ENCODE measurements around the gene CACNA1B.
"Not testable (repeated sequence)": the region's sequence is repeated elsewhere in the genome, so short reads cannot be mapped to it uniquely, and the experiment has no call there.

The CACNA1B gene

DNA sequence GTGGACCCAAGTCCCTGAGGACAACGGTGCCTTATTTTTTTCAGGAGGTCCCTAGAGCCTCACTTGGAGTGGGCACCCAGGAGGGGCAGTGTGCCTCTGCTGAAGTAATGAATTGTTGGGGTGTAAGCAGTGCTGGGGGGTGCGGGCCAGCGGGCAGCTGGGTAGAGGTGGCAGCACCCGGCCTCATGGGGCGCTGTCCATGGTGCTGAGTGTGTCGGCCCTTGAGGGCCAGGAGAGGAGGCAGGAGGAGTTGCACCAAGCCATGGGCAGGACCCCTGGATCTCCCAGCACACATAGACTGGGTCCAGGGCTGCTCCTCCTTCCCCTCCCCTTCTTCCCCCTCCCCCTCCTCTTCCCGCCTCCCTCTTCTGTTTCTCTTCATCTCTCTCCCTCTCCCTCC, 7.0 kb downstream of the CACNA1B start:
- not testable (repeated sequence) for DNase-seq (ENCODE audit: extremely low spot score, insufficient read length, low read depth); FAIRE-seq

DNA sequence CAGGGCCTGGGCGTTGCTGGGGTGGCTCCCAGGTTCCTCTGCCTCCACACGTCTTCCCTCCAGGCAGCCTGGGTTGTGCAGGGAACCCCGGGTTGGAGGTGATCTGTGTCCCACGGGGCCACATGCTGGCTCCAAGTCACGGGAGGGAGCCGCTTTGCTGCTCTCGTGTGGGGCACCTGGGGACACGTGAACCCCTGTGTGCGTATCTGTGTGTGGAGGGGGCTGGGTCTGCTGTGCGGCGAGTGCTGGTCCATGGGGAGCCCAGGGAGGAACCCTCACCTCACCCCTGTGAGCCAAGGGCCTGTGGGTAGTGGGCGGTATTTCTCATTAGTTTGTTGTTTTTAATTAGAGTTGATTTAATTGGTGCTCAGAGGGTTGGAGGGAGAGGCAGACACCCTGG, 7.5 kb downstream of the CACNA1B start:
- not testable (repeated sequence) for DNase-seq (ENCODE audit: extremely low spot score, insufficient read length, low read depth); FAIRE-seq

DNA sequence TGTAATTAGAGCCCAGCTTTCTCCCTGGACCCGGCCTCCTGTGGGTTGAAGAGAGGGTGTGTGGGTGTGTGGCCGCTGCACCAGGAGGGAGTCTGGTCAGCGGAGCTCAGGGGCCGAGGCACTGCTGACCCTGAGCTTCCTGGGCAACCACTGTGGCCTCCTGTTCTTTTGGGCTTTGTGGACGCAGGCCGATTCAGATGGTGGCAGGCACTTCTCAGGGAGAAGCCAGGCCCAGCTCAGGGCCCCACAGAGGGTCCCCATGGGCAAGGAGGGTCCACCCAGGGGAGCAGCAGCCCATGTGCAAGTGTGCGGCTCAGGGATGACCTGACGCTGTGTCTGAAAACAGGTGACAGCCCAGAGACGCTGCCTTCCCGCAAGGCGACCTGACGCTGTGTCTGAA, 11.0 kb downstream of the CACNA1B start:
- FAIRE-seq = peak; percentile 66
- DNase-seq (ENCODE audit: extremely low spot score, insufficient read length, low read depth) = not testable (repeated sequence)

GRCh38 chr9:137889966-137890365, 12.4 kb downstream of the CACNA1B start:
- FAIRE-seq; DNase-seq (ENCODE audit: extremely low spot score, insufficient read length, low read depth): not testable (repeated sequence)

DNA sequence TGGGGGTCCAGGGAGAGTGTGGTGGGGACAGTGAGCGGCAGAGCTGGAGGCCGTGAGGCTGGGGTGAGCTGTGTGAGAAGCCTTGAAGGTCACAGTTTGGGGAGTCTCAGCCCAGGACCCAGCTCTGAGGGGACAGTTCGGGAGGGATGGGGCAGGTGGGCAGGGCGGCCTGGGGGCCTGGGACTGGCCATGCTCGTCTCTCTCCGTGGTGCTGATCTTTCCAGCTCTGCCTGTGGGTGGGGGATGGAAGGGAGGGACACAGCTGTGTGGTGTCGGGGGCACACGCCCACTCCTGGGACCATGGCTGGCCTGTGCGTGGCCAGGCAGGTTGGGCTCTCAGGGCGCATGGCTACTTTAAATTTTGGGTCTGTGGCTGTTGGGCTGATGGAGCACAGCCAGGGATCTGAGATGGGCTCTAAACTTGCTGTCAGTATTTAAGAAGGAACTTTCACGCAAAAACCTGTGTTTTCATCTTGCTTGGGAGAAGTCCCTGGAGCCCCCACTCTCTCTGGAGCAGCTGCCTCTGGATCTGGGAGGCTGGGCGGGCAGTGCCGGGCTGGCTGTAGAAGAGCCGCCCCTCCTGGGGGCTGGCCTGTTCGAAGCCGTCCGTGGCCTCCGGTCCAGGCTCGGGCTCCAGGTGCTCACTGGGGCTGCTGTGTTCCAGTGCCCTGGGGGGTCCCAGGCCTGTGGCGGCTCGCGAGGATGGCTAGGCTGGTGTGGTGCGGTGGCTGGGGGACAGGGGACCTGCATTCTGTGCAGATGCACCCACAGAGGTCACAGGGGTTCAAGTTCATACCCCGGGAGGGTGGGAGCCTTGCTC, 13.4 kb downstream of the CACNA1B start:
- FAIRE-seq; DNase-seq (ENCODE audit: extremely low spot score, insufficient read length, low read depth): not testable (repeated sequence)

- no peak for DNase-seq (ENCODE audit: extremely low spot score, insufficient read length, low read depth)
- no peak for FAIRE-seq
These were observed 14.2 kb downstream of the CACNA1B start for GRCh38 chr9:137891588-137892423.

GRCh38 chr9:137892424-137893191, 15.0 kb downstream of the CACNA1B start:
- FAIRE-seq (no peak), DNase-seq (ENCODE audit: extremely low spot score, insufficient read length, low read depth) (no peak)

DNA sequence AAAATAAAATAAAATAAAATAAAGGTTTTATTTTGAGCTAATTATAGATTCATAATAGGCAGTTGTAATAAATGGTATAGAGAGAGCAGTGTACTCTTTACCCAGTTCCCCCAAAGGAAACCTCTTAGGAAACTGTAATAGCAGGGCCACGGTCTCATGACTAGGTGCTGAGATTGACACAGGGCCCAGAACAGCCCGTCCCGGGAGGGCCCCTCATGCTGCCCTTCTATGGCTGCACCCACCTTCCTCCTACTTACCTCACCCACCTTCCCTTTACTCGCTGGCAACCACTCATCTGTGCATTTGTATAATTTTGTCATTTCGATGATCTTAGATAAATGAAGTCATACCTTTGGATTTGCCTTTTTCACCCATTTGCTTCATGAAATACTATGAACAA, 16.1 kb downstream of the CACNA1B start:
- no peak for FAIRE-seq
- DNase-seq (ENCODE audit: extremely low spot score, insufficient read length, low read depth) = no peak

DNA sequence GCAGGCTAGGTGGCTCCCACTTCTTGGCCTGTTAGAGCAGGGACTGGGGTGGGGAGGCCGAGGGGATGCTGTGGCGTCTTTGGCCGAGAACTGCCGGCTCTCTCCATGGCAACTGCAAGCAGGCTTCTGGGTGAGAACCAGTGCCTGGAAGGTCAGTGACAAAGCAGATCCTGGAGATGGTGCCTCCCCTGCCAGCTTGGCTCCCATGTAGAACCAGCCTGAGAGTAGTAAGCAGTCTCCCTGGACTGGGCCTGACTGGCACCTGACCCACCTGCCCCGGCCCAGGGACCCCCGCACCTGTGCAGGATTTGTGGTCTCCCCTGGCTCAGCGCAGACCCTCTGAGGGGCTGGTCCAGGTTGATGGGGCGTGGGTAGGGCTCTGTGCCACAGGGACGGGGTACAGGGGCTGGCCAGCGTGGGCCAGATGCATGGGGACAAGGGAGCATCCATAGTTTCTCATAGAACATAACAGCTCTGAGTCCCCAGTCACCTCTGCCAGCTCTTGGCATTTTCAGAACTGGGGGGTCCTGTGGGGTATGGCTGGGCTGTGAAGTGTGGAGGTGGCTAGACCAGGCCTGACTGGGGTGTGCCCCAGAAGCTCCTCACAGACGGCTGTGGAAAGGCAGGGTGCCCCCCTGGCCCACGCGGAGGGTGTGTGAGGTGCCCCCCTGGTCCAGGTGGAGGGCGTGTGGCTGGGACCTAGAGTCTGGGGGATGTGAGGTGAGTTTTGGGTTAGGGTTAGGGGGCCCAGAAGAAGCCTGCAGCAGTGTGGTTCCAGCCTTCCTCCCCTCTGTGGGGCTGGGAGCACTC, 22.2 kb downstream of the CACNA1B start:
- DNase-seq (ENCODE audit: extremely low spot score, insufficient read length, low read depth) (no peak), FAIRE-seq (no peak)

DNA sequence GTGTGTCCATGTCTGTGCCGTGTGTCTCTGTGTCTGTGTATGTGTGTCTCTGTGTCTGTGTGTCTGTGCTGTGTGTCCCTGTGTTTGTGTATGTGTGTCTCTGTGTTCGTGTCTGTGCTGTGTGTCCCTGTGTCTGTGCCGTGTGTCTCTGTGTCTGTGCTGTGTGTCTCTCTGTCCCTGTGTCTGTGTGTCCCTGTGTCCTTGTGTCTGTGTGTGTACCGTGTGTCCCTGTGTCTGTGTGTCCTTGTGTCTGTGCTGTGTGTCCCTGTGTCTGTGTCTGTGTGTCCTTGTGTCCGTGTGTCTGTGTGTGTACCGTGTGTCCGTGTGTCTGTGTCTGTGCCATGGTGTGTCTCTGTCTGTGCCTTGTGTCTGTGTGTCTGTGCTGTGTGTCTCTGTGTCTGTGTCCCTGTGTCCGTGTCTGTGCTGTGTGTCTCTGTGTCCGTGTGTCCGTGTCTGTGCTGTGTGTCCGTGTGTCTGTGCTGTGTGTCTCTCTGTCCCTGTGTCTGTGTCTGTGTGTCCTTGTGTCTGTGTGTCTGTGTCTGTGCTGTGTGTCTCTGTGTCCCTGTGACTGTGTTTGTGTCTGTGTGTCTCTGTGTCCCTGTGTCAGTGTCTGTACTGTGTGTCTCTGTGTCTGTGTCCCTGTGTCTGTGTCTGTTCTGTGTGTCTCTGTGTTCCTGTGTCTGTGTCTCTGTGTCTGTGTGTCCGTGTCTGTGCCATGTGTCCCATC, 23.2 kb downstream of the CACNA1B start:
- DNase-seq (ENCODE audit: extremely low spot score, insufficient read length, low read depth) (no peak), FAIRE-seq (no peak)

- no peak for FAIRE-seq
- DNase-seq (ENCODE audit: extremely low spot score, insufficient read length, low read depth) = no peak
These were observed 25.1 kb downstream of the CACNA1B start for GRCh38 chr9:137902646-137903045.

DNA sequence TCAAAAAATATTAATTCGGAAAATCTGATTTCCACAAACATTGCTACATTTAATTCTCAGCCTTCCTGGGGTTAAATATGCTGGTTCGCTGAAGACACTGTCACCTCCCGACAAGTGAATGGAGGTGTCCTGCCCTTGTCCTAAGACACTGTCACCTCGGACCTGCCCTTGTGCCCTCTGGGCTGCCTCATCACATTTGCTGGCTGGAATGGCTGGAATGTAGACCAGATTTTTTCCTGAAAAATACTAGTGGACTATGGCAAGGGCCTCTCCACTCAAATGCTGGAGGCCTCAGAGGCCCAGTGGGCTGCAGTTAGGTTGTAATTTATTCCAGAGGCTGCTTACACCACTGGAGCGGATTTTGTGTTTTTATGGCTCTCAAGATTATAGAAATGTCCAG, 28.2 kb downstream of the CACNA1B start:
- DNase-seq (ENCODE audit: extremely low spot score, insufficient read length, low read depth) (no peak), FAIRE-seq (no peak)

DNA sequence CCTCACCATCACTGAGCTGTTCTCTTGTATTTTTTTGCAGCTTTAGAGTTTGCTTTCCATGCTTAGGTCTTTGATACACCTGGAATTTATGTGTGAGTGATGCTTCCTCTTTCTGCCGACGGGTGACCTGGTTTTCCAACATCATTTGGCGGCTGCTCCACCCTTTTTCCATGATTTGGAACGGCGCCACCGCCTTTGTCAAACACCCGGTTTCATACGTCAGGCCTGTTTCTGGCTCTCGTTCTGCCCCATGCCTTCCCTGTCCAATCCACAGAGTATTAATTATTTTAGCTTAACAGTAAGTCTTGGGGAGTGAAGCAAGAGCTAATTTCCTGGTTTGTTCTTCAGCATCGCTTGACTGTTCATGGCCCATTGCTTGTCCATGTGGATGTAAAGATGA, 30.2 kb downstream of the CACNA1B start:
- DNase-seq (ENCODE audit: extremely low spot score, insufficient read length, low read depth) = no peak
- no peak for FAIRE-seq

- DNase-seq (ENCODE audit: extremely low spot score, insufficient read length, low read depth) (no peak), FAIRE-seq (no peak)
These were observed 35.1 kb downstream of the CACNA1B start for GRCh38 chr9:137912671-137913070.

GRCh38 chr9:137913132-137913531, 35.5 kb downstream of the CACNA1B start:
- FAIRE-seq = no peak
- no peak for DNase-seq (ENCODE audit: extremely low spot score, insufficient read length, low read depth)

GRCh38 chr9:137913771-137914767, 36.5 kb downstream of the CACNA1B start:
- DNase-seq (ENCODE audit: extremely low spot score, insufficient read length, low read depth) (no peak), FAIRE-seq (no peak)

- FAIRE-seq (no peak), DNase-seq (ENCODE audit: extremely low spot score, insufficient read length, low read depth) (no peak)
These were observed 39.0 kb downstream of the CACNA1B start for GRCh38 chr9:137916540-137916939.

- DNase-seq (ENCODE audit: extremely low spot score, insufficient read length, low read depth) (no peak), FAIRE-seq (no peak)
These were observed 39.5 kb downstream of the CACNA1B start for GRCh38 chr9:137917116-137917515.

Measured in GM18507 (cell line).